Esophagus squamous epithelium (tissue), 4 donors: ENCODE measurements around the gene SLC9A9.

ENCODE experiments used
- POLR2A ChIP-seq, 4 donors: fragments of 450-650 bp; IDR thresholded peaks; one replicate each; pipeline ENCODE4 v1.6.1; 2017; ENCODE audit warnings: antibody characterized with exemption in 4 of 4, mild to moderate bottlenecking in 4 of 4, moderate library complexity in 3 of 4
- TF ChIP-seq, protein P1 (sequence below), 6 experiments: fragments of 450-650 bp in 4 of 6; fragments of 200-600 bp in 2 of 6; sonication (generic) in 2 of 6; IDR thresholded peaks; one replicate each; pipeline ENCODE4 v1.5.1; 2016 to 2019; ENCODE audit warnings: antibody characterized with exemption in 6 of 6, mild to moderate bottlenecking in 4 of 6, moderate library complexity in 4 of 6

DNA sequence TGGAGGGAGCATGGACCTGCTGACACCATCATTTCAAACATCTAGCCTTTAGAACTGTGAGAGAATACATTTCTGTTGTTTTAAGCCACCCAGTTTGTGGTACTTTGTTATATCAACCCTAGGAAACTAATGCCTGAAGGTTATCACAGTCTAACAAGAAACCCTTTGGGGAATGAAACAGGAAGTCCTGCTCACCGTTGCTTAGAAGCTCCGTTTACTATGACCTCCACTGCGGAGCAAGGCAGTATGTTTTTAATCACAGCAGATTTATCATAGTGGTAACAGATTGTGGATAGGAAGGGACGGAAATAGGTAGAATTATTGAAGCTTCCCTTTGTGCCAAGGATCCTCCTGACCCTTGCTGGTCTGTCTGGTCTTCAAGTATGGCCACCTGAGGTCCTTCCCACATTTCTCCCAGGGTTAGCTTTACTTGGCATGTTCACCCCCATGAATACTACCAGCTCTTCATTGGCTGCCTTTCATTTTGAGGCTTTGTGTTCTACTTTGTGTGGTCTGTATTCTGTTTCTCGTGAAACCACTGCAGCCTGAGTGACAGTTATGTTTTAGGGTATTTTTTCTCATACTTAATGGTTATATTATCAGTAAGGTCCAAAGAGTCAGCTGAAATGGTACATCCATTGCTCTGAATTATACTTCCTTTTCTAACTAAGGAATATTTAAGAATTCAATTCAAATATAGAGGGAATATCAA lies 527.1 kb downstream of the SLC9A9 start:
- TF ChIP-seq, protein P1, sequence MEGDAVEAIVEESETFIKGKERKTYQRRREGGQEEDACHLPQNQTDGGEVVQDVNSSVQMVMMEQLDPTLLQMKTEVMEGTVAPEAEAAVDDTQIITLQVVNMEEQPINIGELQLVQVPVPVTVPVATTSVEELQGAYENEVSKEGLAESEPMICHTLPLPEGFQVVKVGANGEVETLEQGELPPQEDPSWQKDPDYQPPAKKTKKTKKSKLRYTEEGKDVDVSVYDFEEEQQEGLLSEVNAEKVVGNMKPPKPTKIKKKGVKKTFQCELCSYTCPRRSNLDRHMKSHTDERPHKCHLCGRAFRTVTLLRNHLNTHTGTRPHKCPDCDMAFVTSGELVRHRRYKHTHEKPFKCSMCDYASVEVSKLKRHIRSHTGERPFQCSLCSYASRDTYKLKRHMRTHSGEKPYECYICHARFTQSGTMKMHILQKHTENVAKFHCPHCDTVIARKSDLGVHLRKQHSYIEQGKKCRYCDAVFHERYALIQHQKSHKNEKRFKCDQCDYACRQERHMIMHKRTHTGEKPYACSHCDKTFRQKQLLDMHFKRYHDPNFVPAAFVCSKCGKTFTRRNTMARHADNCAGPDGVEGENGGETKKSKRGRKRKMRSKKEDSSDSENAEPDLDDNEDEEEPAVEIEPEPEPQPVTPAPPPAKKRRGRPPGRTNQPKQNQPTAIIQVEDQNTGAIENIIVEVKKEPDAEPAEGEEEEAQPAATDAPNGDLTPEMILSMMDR (IDR thresholded peaks at IDR 0.05): no peak
- no peak for TF ChIP-seq POLR2A (IDR thresholded peaks at IDR 0.05)
